GM12875 (cell line): ENCODE measurements around the gene ABT1.

Experiments used
- H3K4me3 ChIP-seq: one replicate; pipeline ENCODE4 v1.5.1; 2011; ENCODE audit warnings: low read depth, low read length, control low read depth
- CTCF ChIP-seq: IDR thresholded peaks from 2 replicates; pipeline ENCODE4 v1.5.1; 2011; ENCODE audit warnings: low read depth, mild to moderate bottlenecking, control low read depth, inconsistent platforms, low read length, moderate library complexity, borderline replicate concordance; ENCODE audit not compliant: insufficient read depth

Gene ABT1

DNA sequence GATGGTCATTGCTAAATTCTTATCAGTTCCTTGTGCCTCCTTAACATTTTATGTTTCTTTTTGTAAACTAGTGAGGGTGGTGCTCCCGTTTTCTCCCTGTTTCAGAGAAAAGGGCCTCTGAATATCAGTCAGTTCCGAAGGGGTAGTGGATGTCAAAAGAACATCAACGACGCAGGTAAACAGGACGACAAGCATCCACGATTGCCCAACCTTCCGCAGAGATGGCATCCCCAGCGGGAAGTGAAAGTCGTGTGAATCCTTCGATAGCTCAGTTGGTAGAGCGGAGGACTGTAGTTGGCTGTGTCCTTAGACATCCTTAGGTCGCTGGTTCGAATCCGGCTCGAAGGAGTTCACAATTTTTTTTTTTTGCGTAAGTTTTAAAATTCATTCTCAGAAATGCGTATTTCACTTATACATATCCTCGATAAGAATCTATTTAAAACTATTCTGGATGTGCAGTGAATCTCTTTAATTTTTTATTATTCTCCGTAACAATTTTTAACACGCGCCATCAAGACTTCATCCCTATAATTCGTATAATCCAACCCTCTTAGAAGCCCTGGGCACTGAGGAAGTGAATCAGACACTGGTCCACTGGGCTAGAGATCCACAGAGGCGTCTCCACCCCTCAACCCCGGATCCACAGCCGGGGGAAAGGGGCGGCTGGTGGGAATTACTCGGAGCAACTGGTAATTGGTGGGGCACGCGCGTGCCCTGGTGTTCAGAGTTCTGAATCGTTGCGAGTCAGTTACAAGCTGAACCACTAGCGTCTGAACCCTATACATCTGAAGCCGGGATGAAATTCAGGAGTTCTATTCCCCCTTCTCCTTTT, 27.9 kb upstream of the ABT1 start:
- TF ChIP-seq CTCF: peak; percentile 18; the same call in 1 of the 2 replicates
- H3K4me3 ChIP-seq: peak overlapping the region; percentile 45

DNA sequence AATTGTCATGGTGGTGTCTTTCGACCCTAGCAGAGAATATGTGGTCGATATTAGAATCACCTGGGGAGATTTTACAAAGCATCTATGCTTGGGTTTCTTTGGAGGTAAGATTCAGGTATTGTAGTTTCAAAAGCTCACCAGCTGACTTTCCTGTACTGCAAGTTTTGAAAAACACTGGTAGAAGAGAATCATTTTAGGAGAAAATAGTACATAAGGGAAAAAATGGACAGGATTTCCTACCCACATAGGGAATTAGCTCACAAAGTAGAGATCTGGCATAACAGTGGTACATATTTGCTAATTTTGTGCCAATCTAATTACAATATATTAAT, 27.4 kb upstream of the ABT1 start:
- TF ChIP-seq CTCF: no peak
- no peak overlapping the region for H3K4me3 ChIP-seq

GRCh38 chr6:26570027-26570809, 26.5 kb upstream of the ABT1 start:
- TF ChIP-seq CTCF: no peak
- H3K4me3 ChIP-seq: no peak overlapping the region

DNA sequence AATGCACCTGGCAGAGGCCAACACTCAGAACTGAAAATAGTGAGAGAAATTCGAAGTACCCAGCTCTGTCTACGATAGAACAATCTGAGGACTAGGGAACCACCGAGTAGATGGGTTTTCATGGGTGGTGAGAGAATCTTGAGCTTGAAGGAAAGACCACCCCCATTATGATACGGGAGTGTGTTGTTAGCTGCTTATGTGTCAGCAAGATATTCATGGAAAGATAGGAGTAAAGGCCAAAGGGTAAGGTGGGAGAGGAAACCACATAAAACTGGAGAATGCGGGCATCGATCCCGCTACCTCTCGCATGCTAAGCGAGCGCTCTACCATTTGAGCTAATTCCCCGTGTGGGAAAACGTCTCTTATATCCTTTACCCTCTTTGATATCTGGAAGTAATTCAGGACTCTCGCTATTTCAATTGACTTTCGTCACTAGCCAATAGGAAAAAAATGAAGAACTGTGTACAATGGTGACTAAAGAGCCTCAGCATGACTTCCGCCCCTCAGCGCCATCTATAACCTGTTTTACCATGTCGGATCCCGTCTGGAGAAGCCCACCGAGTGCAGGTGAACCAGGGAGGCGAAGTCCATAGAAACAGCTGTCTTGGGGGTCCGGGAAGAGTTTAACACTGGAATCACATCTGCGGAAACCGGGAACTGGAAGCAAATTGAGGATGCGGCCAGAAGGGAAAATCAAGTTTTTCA, 25.0 kb upstream of the ABT1 start:
- peak overlapping the region; percentile 51 for H3K4me3 ChIP-seq
- no peak for TF ChIP-seq CTCF

GRCh38 chr6:26575494-26575939, 21.2 kb upstream of the ABT1 start:
- H3K4me3 ChIP-seq: no peak overlapping the region

DNA sequence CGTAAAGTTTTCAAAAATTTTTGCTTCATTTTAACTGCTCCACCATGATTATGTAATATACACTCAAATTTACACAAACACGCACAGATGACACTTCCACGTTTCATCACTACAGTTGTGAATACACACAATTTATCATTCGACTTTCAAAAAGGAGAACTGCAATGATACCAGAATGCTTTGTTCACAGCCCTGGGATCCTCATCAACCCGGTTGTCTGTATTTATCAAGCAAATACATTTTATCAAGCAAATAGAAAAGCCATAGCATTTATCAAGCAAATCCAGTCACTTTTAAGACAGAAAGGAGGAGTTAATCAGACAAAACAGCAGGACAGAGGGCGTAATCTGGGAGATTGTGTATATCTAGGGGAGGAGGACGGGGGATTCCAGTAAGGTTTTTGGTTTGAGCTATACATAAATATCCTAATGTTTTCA, 20.3 kb upstream of the ABT1 start:
- H3K4me3 ChIP-seq: no peak overlapping the region
- no peak for TF ChIP-seq CTCF

More at GRCh38 chr6:26575494-26575939, 21.2 kb upstream of the ABT1 start:
- TF ChIP-seq CTCF: no peak
